ENCODE results near the gene YJEFN3. TPM values are rescaled to one million over a fixed set of nuclear protein-coding genes. Genes with fewer than 3 reads are reported as not detected.

The YJEFN3 gene
- total RNA-seq, 1 experiment from 2014 or later: 11.1 TPM

- ChIA-PET POLR2A (no interaction called here), CTCF (interaction anchor here (5.2 kb wide), 1 partner anchor 126 kb away, joined by 84 read pairs; no protein-coding TSS in a partner anchor)
- H3K4me3 Mint-ChIP-seq: no peak overlapping the region
- no peaks in the 10 kb centered on the region for H3K9me3 Mint-ChIP-seq
- DNase-seq (ENCODE audit: low spot score) (no peak), ATAC-seq (no peak)
- TF ChIP-seq MYBL2 (CRISPR knock-in tag; IDR thresholded peaks at IDR 0.05) (no peak), ZNF532 (CRISPR knock-in tag; IDR thresholded peaks at IDR 0.05; ENCODE audit: borderline replicate concordance) (no peak), FOXP4 (CRISPR knock-in tag; IDR thresholded peaks at IDR 0.05) (no peak), NR2C2 (CRISPR knock-in tag; IDR thresholded peaks at IDR 0.05) (no peak), AR (CRISPR knock-in tag; IDR thresholded peaks at IDR 0.05) (no peak), CBFB (CRISPR knock-in tag; IDR thresholded peaks at IDR 0.05; ENCODE audit: low read depth) (no peak), SMAD3 (CRISPR knock-in tag; IDR thresholded peaks at IDR 0.05; ENCODE audit: borderline replicate concordance) (no peak), NFATC4 (CRISPR knock-in tag; IDR thresholded peaks at IDR 0.05) (no peak), ZNF219 (CRISPR knock-in tag; IDR thresholded peaks at IDR 0.05; ENCODE audit: borderline replicate concordance) (no peak), ATF1 (CRISPR knock-in tag; IDR thresholded peaks at IDR 0.05) (no peak), GABPB1 (CRISPR knock-in tag; IDR thresholded peaks at IDR 0.05) (no peak), ZNF121 (CRISPR knock-in tag; IDR thresholded peaks at IDR 0.05) (no peak)
- TF ChIP-seq, protein P1, sequence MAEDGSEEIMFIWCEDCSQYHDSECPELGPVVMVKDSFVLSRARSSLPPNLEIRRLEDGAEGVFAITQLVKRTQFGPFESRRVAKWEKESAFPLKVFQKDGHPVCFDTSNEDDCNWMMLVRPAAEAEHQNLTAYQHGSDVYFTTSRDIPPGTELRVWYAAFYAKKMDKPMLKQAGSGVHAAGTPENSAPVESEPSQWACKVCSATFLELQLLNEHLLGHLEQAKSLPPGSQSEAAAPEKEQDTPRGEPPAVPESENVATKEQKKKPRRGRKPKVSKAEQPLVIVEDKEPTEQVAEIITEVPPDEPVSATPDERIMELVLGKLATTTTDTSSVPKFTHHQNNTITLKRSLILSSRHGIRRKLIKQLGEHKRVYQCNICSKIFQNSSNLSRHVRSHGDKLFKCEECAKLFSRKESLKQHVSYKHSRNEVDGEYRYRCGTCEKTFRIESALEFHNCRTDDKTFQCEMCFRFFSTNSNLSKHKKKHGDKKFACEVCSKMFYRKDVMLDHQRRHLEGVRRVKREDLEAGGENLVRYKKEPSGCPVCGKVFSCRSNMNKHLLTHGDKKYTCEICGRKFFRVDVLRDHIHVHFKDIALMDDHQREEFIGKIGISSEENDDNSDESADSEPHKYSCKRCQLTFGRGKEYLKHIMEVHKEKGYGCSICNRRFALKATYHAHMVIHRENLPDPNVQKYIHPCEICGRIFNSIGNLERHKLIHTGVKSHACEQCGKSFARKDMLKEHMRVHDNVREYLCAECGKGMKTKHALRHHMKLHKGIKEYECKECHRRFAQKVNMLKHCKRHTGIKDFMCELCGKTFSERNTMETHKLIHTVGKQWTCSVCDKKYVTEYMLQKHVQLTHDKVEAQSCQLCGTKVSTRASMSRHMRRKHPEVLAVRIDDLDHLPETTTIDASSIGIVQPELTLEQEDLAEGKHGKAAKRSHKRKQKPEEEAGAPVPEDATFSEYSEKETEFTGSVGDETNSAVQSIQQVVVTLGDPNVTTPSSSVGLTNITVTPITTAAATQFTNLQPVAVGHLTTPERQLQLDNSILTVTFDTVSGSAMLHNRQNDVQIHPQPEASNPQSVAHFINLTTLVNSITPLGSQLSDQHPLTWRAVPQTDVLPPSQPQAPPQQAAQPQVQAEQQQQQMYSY (CRISPR knock-in tag; IDR thresholded peaks at IDR 0.05): no peak
- TF ChIP-seq, protein P2, sequence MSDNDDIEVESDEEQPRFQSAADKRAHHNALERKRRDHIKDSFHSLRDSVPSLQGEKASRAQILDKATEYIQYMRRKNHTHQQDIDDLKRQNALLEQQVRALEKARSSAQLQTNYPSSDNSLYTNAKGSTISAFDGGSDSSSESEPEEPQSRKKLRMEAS (CRISPR knock-in tag; IDR thresholded peaks at IDR 0.05): no peak
- no peaks in the 10 kb centered on the region for H3K27me3 Mint-ChIP-seq (ENCODE audit: low read depth)
- peaks cover 42% of the 10 kb centered on the region for H3K36me3 Mint-ChIP-seq
- peaks cover 32% of the 10 kb centered on the region for H3K4me1 Mint-ChIP-seq
- H3K27ac Mint-ChIP-seq: peak overlapping the region; percentile 76; the same call in 1 of the 2 replicates
Observed at GRCh38 chr19:19492026-19492610, 36.6 kb upstream of the YJEFN3 start.
